GM19455 (cell line): Measurements from ENCODE around the gene OXNAD1.

Experiments
- ATAC-seq: cut with Tn5 transposase; IDR thresholded peaks from one replicate; pipeline ENCODE4 v1.9.1; 2021; ENCODE audit not compliant: unreplicated experiment

OXNAD1 gene

GRCh38 chr3:16247282-16248061, 17.5 kb upstream of the OXNAD1 start:
- ATAC-seq = peak; percentile 91

GRCh38 chr3:16248556-16248955, 16.5 kb upstream of the OXNAD1 start:
- ATAC-seq = no peak

- no peak for ATAC-seq
Observed at GRCh38 chr3:16249336-16249735, 15.7 kb upstream of the OXNAD1 start.

- ATAC-seq = no peak
Observed at GRCh38 chr3:16249886-16250285, 15.1 kb upstream of the OXNAD1 start.

- no peak for ATAC-seq
Observed at GRCh38 chr3:16251316-16252085, 13.5 kb upstream of the OXNAD1 start.

GRCh38 chr3:16252243-16252978, 12.6 kb upstream of the OXNAD1 start:
- no peak for ATAC-seq

- no peak for ATAC-seq
Observed at GRCh38 chr3:16252988-16253387, 12.0 kb upstream of the OXNAD1 start.

GRCh38 chr3:16253601-16254000, 11.4 kb upstream of the OXNAD1 start:
- ATAC-seq = no peak

- ATAC-seq = no peak
Observed at GRCh38 chr3:16254916-16255315, 10.1 kb upstream of the OXNAD1 start.

- no peak for ATAC-seq
Observed at GRCh38 chr3:16255326-16255725, 9.7 kb upstream of the OXNAD1 start.

GRCh38 chr3:16255726-16256125, 9.3 kb upstream of the OXNAD1 start:
- no peak for ATAC-seq

- ATAC-seq = no peak
Observed at GRCh38 chr3:16257309-16257708, 7.7 kb upstream of the OXNAD1 start.

GRCh38 chr3:16258177-16258576, 6.8 kb upstream of the OXNAD1 start:
- ATAC-seq = no peak

- no peak for ATAC-seq
Observed at GRCh38 chr3:16258866-16259265, 6.1 kb upstream of the OXNAD1 start.

- no peak for ATAC-seq
Observed at GRCh38 chr3:16260046-16260445, 5.0 kb upstream of the OXNAD1 start.

- ATAC-seq = no peak
Observed at GRCh38 chr3:16262174-16262573, 2.8 kb upstream of the OXNAD1 start.

GRCh38 chr3:16264174-16264707, 771 bp upstream of the OXNAD1 start:
- ATAC-seq = no peak

- no peak for ATAC-seq
Observed at GRCh38 chr3:16265455-16265786, 409 bp downstream of the OXNAD1 start.

GRCh38 chr3:16266714-16267113, 1.7 kb downstream of the OXNAD1 start:
- no peak for ATAC-seq

GRCh38 chr3:16270855-16271254, 5.8 kb downstream of the OXNAD1 start:
- no peak for ATAC-seq

- no peak for ATAC-seq
Observed at GRCh38 chr3:16272588-16272987, 7.6 kb downstream of the OXNAD1 start.

GRCh38 chr3:16273867-16274266, 8.9 kb downstream of the OXNAD1 start:
- no peak for ATAC-seq
